Gastrocnemius medialis (tissue), 4 donors: Measurements from ENCODE around the gene KCNH2. TPM values are rescaled to one million over a fixed set of nuclear protein-coding genes. Genes with fewer than 3 reads are reported as not detected.

ENCODE experiments used
- ATAC-seq, 2 donors: fragments of 150-250 bp; one replicate each; pipeline ENCODE4 v1.9.1; 2016
- DNase-seq, 2 donors: peaks; one replicate each; pipeline ENCODE4 v3.0.0-alpha.2; 2019
- H3K27ac ChIP-seq, 4 donors: fragments of 200-600 bp; sonication (generic); 1 replicate in 1 of 4; 2 replicates in 3 of 4; pipeline ENCODE4 v1.5.1; 2016 to 2018; ENCODE audit warnings: mild to moderate bottlenecking in 2 of 4, moderate library complexity in 1 of 4
- H3K27me3 ChIP-seq, 3 donors: fragments of 200-600 bp; sonication (generic) in 2 of 3; 1 replicate in 1 of 3; 2 replicates in 2 of 3; pipeline versions ENCODE4 v1.5.1 to v1.6.0; 2016 to 2019; ENCODE audit warnings: mild to moderate bottlenecking in 1 of 3, moderate library complexity in 1 of 3
- H3K36me3 ChIP-seq, 2 donors: fragments of 200-600 bp; sonication (generic) in 1 of 2; one replicate each; pipeline ENCODE4 v1.5.1; 2017 to 2018
- H3K4me1 ChIP-seq, 2 donors: fragments of 200-600 bp; sonication (generic) in 1 of 2; one replicate each; pipeline ENCODE4 v1.5.1; 2016 to 2017; ENCODE audit warnings: mild to moderate bottlenecking in 2 of 2
- H3K4me3 ChIP-seq, 4 donors: fragments of 200-600 bp; sonication (generic) in 3 of 4; 1 replicate in 1 of 4; 2 replicates in 3 of 4; pipeline ENCODE4 v1.5.1; 2016 to 2019; ENCODE audit warnings: mild to moderate bottlenecking in 2 of 4
- H3K9me3 ChIP-seq, 3 donors: fragments of 200-600 bp; sonication (generic) in 2 of 3; 1 replicate in 1 of 3; 2 replicates in 2 of 3; pipeline ENCODE4 v1.5.1; 2016 to 2019
- CTCF ChIP-seq, 5 experiments: fragments of 450-650 bp in 3 of 5; fragments of 200-600 bp in 2 of 5; sonication (generic) in 2 of 5; IDR thresholded peaks in 4 of 5; conservative IDR thresholded peaks in 1 of 5; 1 replicate in 4 of 5; 2 replicates in 1 of 5; pipeline ENCODE4 v1.5.1; 2016 to 2019; ENCODE audit warnings: antibody characterized with exemption in 5 of 5, mild to moderate bottlenecking in 3 of 5, moderate library complexity in 3 of 5
- POLR2A ChIP-seq, 2 donors: fragments of 450-650 bp; IDR thresholded peaks; one replicate each; pipeline ENCODE4 v1.6.1; 2017; ENCODE audit warnings: antibody characterized with exemption in 2 of 2, mild to moderate bottlenecking in 2 of 2, moderate library complexity in 2 of 2
- in situ Hi-C, 4 donors: fragments of 200-750 bp; cut with MboI; loops; one replicate each; pipeline versions ENCODE4 v1.15.0 to v1.8.0; 2017; ENCODE audit warnings: low sequenced_read_pairs in 4 of 4
- intact Hi-C: fragments of 100-400 bp; cut with DNase I; formaldehyde crosslinking; loops from one replicate; pipeline ENCODE4 v1.15.1; 2023; ENCODE audit warnings: low total_unique reads
- total RNA-seq, 4 donors: library from RNA; depleted of rRNA; stranded (reverse); fragments of >200 nt; gene quantifications; one replicate each; pipeline versions ENCODE4 v1.1.0 to v1.2.3, GENCODE V29; 2016

KCNH2 gene
- total RNA-seq, 4 donors from 2014 or later: 0.19 to 1.00 (median 0.46) TPM; not detected in 1

- in situ Hi-C loops: no loop called here
- Histone ChIP-seq H3K4me1 (no peaks in the 10 kb centered on the region), H3K4me3 (no peak overlapping the region), H3K27ac (no peak overlapping the region), H3K9me3 (no peaks in the 10 kb centered on the region), H3K27me3 (peaks cover 0 to 12% (median 0%) of the 10 kb centered on the region in 3 donors), H3K36me3 (no peaks in the 10 kb centered on the region)
- no peak for DNase-seq
- intact Hi-C loops: no loop called here
- TF ChIP-seq CTCF (IDR thresholded peaks at IDR 0.05 in 4 of 5, conservative IDR thresholded peaks at IDR 0.05 in 1 of 5) (no peak), POLR2A (IDR thresholded peaks at IDR 0.05) (no peak)
- ATAC-seq: no peak
Measured at GRCh38 chr7:150939466-150939865, 38.7 kb downstream of the KCNH2 start.

GRCh38 chr7:150939052-150939451 is 39.1 kb downstream of the KCNH2 start:
- no peaks in the 10 kb centered on the region for H3K36me3 ChIP-seq
- no peaks in the 10 kb centered on the region for H3K9me3 ChIP-seq
- no peaks in the 10 kb centered on the region for H3K4me1 ChIP-seq
- H3K4me3 ChIP-seq: no peak overlapping the region
- in situ Hi-C loops: no loop called here
- no peak for ATAC-seq
- DNase-seq: no peak
- intact Hi-C loops: no loop called here
- peaks cover 0 to 12% (median 0%) of the 10 kb centered on the region in 3 donors for H3K27me3 ChIP-seq
- no peak overlapping the region for H3K27ac ChIP-seq
- TF ChIP-seq POLR2A (IDR thresholded peaks at IDR 0.05): no peak
- TF ChIP-seq CTCF (IDR thresholded peaks at IDR 0.05 in 4 of 5, conservative IDR thresholded peaks at IDR 0.05 in 1 of 5): no peak

GRCh38 chr7:150938566-150938965 is 39.6 kb downstream of the KCNH2 start:
- H3K27me3 ChIP-seq: peaks cover 0 to 12% (median 0%) of the 10 kb centered on the region in 3 donors
- no peaks in the 10 kb centered on the region for H3K9me3 ChIP-seq
- no peak overlapping the region for H3K27ac ChIP-seq
- no peaks in the 10 kb centered on the region for H3K36me3 ChIP-seq
- no peak overlapping the region for H3K4me3 ChIP-seq
- in situ Hi-C loops (no loop called here), intact Hi-C loops (no loop called here)
- no peaks in the 10 kb centered on the region for H3K4me1 ChIP-seq
- ATAC-seq (no peak), DNase-seq (no peak)
- TF ChIP-seq POLR2A (IDR thresholded peaks at IDR 0.05): no peak
- TF ChIP-seq CTCF (IDR thresholded peaks at IDR 0.05 in 4 of 5, conservative IDR thresholded peaks at IDR 0.05 in 1 of 5): no peak

- TF ChIP-seq CTCF (IDR thresholded peaks at IDR 0.05 in 4 of 5, conservative IDR thresholded peaks at IDR 0.05 in 1 of 5): no peak
- TF ChIP-seq POLR2A (IDR thresholded peaks at IDR 0.05): no peak
- H3K27me3 ChIP-seq: peaks cover 0 to 12% (median 0%) of the 10 kb centered on the region in 3 donors
- intact Hi-C loops (no loop called here), in situ Hi-C loops (no loop called here)
- H3K27ac ChIP-seq: no peak overlapping the region
- no peak overlapping the region for H3K4me3 ChIP-seq
- no peaks in the 10 kb centered on the region for H3K36me3 ChIP-seq
- ATAC-seq (no peak), DNase-seq (no peak)
- H3K4me1 ChIP-seq: no peaks in the 10 kb centered on the region
- no peaks in the 10 kb centered on the region for H3K9me3 ChIP-seq
Measured at GRCh38 chr7:150937848-150938561, 40.1 kb downstream of the KCNH2 start.
